Liver (tissue), 9 donors: ENCODE results near the gene NDUFA3. TPM values are rescaled to one million over a fixed set of nuclear protein-coding genes. Genes with fewer than 3 reads are reported as not detected.

Experiments
- DNase-seq: peaks from one replicate; pipeline ENCODE4 v3.0.0-alpha.2; 2017; ENCODE audit warnings: low spot score
- H3K27ac ChIP-seq, 2 donors: one replicate each; pipeline ENCODE4 v1.7.0; 2013; ENCODE audit warnings: inconsistent platforms in 2 of 2, low read length in 2 of 2, control low read depth in 1 of 2, low read depth in 1 of 2, mild to moderate bottlenecking in 1 of 2
- H3K27me3 ChIP-seq, 4 donors: one replicate each; pipeline versions ENCODE4 v1.6.1 to v1.7.0; 2013; ENCODE audit warnings: low read length in 3 of 4, inconsistent platforms in 1 of 4, mild to moderate bottlenecking in 1 of 4, moderate library complexity in 1 of 4; ENCODE audit not compliant: control insufficient read depth in 4 of 4, insufficient read depth in 4 of 4
- H3K36me3 ChIP-seq, 4 donors: one replicate each; pipeline versions ENCODE4 v1.6.1 to v1.7.0; 2013; ENCODE audit warnings: low read length in 3 of 4, mild to moderate bottlenecking in 3 of 4, low read depth in 1 of 4, moderate library complexity in 1 of 4; ENCODE audit not compliant: control insufficient read depth in 4 of 4, insufficient read depth in 3 of 4
- H3K4me1 ChIP-seq, 4 donors: one replicate each; pipeline versions ENCODE4 v1.6.1 to v1.7.0; 2013; ENCODE audit warnings: low read length in 3 of 4, mild to moderate bottlenecking in 3 of 4, moderate library complexity in 1 of 4; ENCODE audit not compliant: control insufficient read depth in 4 of 4, insufficient read depth in 4 of 4
- H3K4me3 ChIP-seq, 3 donors: one replicate each; pipeline versions ENCODE4 v1.6.1 to v1.7.0; 2013; ENCODE audit warnings: low read length in 3 of 3, control low read depth in 1 of 3, low read depth in 1 of 3, mild to moderate bottlenecking in 1 of 3
- H3K9ac ChIP-seq, 2 donors: one replicate each; pipeline ENCODE4 v1.7.0; 2013; ENCODE audit warnings: low read length in 2 of 2, mild to moderate bottlenecking in 2 of 2, moderate library complexity in 2 of 2, control low read depth in 1 of 2, low read depth in 1 of 2
- H3K9me3 ChIP-seq, 4 donors: one replicate each; pipeline versions ENCODE4 v1.6.1 to v1.7.0; 2013; ENCODE audit warnings: low read length in 3 of 4; ENCODE audit not compliant: control insufficient read depth in 4 of 4
- EGR1 ChIP-seq, 2 donors: IDR thresholded peaks; 2 replicates each; pipeline ENCODE4 v1.6.1; 2016 to 2018; ENCODE audit warnings: antibody characterized with exemption in 2 of 2, low read depth in 2 of 2
- FOXA1 ChIP-seq: IDR thresholded peaks from 2 replicates; pipeline ENCODE4 v1.6.1; 2016; ENCODE audit warnings: antibody characterized with exemption
- FOXA2 ChIP-seq: IDR thresholded peaks from 2 replicates; pipeline ENCODE4 v1.6.1; 2016; ENCODE audit warnings: antibody characterized with exemption
- GABPA ChIP-seq, 2 donors: IDR thresholded peaks in 1 of 2; conservative IDR thresholded peaks in 1 of 2; 2 replicates each; pipeline ENCODE4 v1.6.1; 2016; ENCODE audit warnings: antibody characterized with exemption in 2 of 2, mild to moderate bottlenecking in 1 of 2, moderate library complexity in 1 of 2
- HNF4A ChIP-seq, 2 donors: conservative IDR thresholded peaks; 2 replicates each; pipeline ENCODE4 v1.6.1; 2016; ENCODE audit warnings: antibody characterized with exemption in 2 of 2, mild to moderate bottlenecking in 2 of 2
- JUND ChIP-seq, 2 donors: IDR thresholded peaks; 2 replicates each; pipeline ENCODE4 v1.6.1; 2016; ENCODE audit warnings: antibody characterized with exemption in 2 of 2
- NR2F2 ChIP-seq: IDR thresholded peaks from 2 replicates; pipeline ENCODE4 v1.6.1; 2016; ENCODE audit warnings: antibody characterized with exemption
- TAF1 ChIP-seq: conservative IDR thresholded peaks from 2 replicates; pipeline ENCODE4 v1.6.1; 2016; ENCODE audit warnings: antibody characterized with exemption, mild to moderate bottlenecking
- YY1 ChIP-seq: IDR thresholded peaks from 2 replicates; pipeline ENCODE4 v1.6.1; 2016; ENCODE audit warnings: antibody characterized with exemption, mild to moderate bottlenecking
- WGBS: extraction: QIAGEN DNeasy Blood & Tissue Kit; methylation state at CpG from one replicate; pipeline ENCODE4 v1.1.7; 2013; 5-methylcytosine and 5-hydroxymethylcytosine counted together
- polyA plus RNA-seq, 2 donors: library from polyadenylated mRNA; stranded (reverse) in 1 of 2; unstranded in 1 of 2; fragments of 200-250 nt in 1 of 2; fragments of >200 nt in 1 of 2; fragmentation: Nextera tagmentation in 1 of 2; extraction: Ambion mirVana in 1 of 2; gene quantifications; one replicate each; pipeline versions ENCODE4 v1.2.1 to v1.2.3, GENCODE V29; 2013 to 2015
- total RNA-seq, 2 donors: library from RNA; depleted of rRNA; stranded (reverse); fragments of >200 nt; gene quantifications; one replicate each; pipeline ENCODE4 v1.2.3, GENCODE V29; 2014
- TF ChIP-seq, protein P1 (sequence below): IDR thresholded peaks from 2 replicates; pipeline ENCODE4 v1.6.1; 2016; ENCODE audit warnings: antibody characterized with exemption, mild to moderate bottlenecking
- TF ChIP-seq, protein P2 (sequence below): IDR thresholded peaks from 2 replicates; pipeline ENCODE4 v1.6.1; 2016; ENCODE audit warnings: antibody characterized with exemption
- TF ChIP-seq, protein P3 (sequence below): fragments of 150-350 bp; IDR thresholded peaks from 2 replicates; pipeline ENCODE4 v1.5.1; 2017; ENCODE audit warnings: improper control_type of control experiment, low read depth, low read length; ENCODE audit not compliant: missing input control
- TF ChIP-seq, protein P4 (sequence below): IDR thresholded peaks from 2 replicates; pipeline ENCODE4 v1.6.1; 2016; ENCODE audit warnings: antibody characterized with exemption
- donor health status: healthy.
- donor health status: healthy.
- donor health status: healthy.
- donor health status: healthy.
- donor health status: healthy.

Gene NDUFA3
- total and polyA plus RNA-seq, 4 donors: 5.9 to 343 (median 68.5) TPM

DNA sequence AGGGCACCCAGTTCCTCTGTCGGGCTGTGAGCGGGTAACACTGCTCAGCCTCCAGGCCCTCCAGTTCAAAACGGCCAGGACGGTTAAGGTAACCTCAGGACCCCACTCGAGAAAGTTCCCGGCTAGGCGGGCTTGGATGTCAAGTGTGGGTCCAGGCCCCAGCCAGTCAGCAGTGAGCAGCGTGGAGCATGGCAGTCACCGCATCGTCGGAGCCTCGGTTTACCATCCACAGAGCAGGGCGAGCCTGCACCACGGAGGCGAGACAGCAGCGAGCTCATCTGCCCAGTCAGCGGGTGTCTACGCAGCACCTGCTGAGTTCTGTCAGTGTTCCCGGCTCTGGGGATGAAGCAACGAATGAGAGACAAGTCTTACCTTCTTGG lies 27.0 kb downstream of the NDUFA3 start:
- H3K9ac ChIP-seq: no peak overlapping the region
- H3K9me3 ChIP-seq: no peaks in the 10 kb centered on the region
- H3K4me1 ChIP-seq: no peaks in the 10 kb centered on the region
- no peak for TF ChIP-seq FOXA2
- no peak for TF ChIP-seq TAF1
- no peak for TF ChIP-seq GABPA (IDR thresholded peaks at IDR 0.05 in 1 of 2, conservative IDR thresholded peaks at IDR 0.05 in 1 of 2)
- TF ChIP-seq, protein P1, sequence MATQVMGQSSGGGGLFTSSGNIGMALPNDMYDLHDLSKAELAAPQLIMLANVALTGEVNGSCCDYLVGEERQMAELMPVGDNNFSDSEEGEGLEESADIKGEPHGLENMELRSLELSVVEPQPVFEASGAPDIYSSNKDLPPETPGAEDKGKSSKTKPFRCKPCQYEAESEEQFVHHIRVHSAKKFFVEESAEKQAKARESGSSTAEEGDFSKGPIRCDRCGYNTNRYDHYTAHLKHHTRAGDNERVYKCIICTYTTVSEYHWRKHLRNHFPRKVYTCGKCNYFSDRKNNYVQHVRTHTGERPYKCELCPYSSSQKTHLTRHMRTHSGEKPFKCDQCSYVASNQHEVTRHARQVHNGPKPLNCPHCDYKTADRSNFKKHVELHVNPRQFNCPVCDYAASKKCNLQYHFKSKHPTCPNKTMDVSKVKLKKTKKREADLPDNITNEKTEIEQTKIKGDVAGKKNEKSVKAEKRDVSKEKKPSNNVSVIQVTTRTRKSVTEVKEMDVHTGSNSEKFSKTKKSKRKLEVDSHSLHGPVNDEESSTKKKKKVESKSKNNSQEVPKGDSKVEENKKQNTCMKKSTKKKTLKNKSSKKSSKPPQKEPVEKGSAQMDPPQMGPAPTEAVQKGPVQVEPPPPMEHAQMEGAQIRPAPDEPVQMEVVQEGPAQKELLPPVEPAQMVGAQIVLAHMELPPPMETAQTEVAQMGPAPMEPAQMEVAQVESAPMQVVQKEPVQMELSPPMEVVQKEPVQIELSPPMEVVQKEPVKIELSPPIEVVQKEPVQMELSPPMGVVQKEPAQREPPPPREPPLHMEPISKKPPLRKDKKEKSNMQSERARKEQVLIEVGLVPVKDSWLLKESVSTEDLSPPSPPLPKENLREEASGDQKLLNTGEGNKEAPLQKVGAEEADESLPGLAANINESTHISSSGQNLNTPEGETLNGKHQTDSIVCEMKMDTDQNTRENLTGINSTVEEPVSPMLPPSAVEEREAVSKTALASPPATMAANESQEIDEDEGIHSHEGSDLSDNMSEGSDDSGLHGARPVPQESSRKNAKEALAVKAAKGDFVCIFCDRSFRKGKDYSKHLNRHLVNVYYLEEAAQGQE: no peak
- no peak for TF ChIP-seq JUND (IDR thresholded peaks at IDR 0.05)
- TF ChIP-seq, protein P2, sequence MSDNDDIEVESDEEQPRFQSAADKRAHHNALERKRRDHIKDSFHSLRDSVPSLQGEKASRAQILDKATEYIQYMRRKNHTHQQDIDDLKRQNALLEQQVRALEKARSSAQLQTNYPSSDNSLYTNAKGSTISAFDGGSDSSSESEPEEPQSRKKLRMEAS: no peak
- TF ChIP-seq YY1: no peak
- no peak for TF ChIP-seq FOXA1
- TF ChIP-seq, protein P3, sequence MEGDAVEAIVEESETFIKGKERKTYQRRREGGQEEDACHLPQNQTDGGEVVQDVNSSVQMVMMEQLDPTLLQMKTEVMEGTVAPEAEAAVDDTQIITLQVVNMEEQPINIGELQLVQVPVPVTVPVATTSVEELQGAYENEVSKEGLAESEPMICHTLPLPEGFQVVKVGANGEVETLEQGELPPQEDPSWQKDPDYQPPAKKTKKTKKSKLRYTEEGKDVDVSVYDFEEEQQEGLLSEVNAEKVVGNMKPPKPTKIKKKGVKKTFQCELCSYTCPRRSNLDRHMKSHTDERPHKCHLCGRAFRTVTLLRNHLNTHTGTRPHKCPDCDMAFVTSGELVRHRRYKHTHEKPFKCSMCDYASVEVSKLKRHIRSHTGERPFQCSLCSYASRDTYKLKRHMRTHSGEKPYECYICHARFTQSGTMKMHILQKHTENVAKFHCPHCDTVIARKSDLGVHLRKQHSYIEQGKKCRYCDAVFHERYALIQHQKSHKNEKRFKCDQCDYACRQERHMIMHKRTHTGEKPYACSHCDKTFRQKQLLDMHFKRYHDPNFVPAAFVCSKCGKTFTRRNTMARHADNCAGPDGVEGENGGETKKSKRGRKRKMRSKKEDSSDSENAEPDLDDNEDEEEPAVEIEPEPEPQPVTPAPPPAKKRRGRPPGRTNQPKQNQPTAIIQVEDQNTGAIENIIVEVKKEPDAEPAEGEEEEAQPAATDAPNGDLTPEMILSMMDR: no peak
- no peak for TF ChIP-seq EGR1 (IDR thresholded peaks at IDR 0.05; ENCODE audit: low read depth in 2 of 2)
- TF ChIP-seq HNF4A (conservative IDR thresholded peaks at IDR 0.05): no peak
- TF ChIP-seq, protein P4, sequence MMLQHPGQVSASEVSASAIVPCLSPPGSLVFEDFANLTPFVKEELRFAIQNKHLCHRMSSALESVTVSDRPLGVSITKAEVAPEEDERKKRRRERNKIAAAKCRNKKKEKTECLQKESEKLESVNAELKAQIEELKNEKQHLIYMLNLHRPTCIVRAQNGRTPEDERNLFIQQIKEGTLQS: no peak
- TF ChIP-seq NR2F2: no peak
- no peak overlapping the region for H3K4me3 ChIP-seq
- no peak for DNase-seq
- H3K27me3 ChIP-seq: no peaks in the 10 kb centered on the region
- H3K36me3 ChIP-seq: peaks cover 7 to 65% (median 27%) of the 10 kb centered on the region in 4 donors
- no peak overlapping the region for H3K27ac ChIP-seq
- 98% methylated on average over 20 of the region's 20 CpGs for WGBS

DNA sequence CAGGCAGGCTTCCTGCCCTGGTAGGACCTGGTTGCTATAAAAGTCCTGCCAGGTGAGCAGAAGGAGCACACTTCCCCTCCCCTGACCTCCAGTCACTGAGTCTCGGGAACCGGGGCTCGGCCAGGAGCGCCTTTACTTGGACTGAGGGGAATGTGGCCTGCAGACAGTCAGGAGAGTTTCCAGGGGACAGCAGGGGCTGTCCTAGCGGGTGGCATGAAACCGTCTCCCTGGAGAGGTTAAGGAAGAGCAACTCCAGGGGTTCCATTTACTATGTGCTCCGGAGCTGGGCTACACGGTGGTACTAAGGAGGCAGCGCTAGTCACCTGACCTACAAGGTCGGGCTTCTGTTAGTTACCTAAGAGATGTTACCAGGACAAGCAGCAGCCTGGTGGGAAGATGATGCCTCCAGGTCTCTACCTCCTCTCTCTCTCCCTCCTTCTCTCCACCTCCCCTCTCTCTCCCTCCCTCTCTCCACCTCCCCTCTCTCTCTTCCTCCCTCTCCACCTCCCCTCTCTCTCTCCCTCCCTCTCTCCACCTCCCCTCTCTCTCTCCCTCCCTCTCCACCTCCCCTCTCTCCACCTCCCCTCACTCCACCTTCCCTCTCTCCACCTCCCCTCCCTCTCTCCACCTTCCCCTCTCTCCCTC lies 30.8 kb downstream of the NDUFA3 start:
- Histone ChIP-seq H3K36me3 (peaks cover 4 to 31% (median 12%) of the 10 kb centered on the region in 4 donors), H3K27ac (no peak overlapping the region), H3K9ac (no peak overlapping the region), H3K27me3 (no peaks in the 10 kb centered on the region), H3K9me3 (no peaks in the 10 kb centered on the region), H3K4me3 (no peak overlapping the region), H3K4me1 (peaks cover 1 to 16% (median 10%) of the 10 kb centered on the region in 4 donors)
- peak; percentile 86 for DNase-seq
- 89% methylated on average over 10 of the region's 10 CpGs for WGBS
- TF ChIP-seq, protein P1: no peak
- TF ChIP-seq JUND (IDR thresholded peaks at IDR 0.05): no peak
- no peak for TF ChIP-seq HNF4A (conservative IDR thresholded peaks at IDR 0.05)
- TF ChIP-seq YY1: no peak
- no peak for TF ChIP-seq EGR1 (IDR thresholded peaks at IDR 0.05; ENCODE audit: low read depth in 2 of 2)
- TF ChIP-seq FOXA1: no peak
